Activated T-helper 17 cell treated with anti-CD3 and anti-CD28 coated beads, Interleukin-2, amount 50 U/mL, for 72 hours (primary cell): ENCODE results near the gene SYT2. TPM values are rescaled to one million over a fixed set of nuclear protein-coding genes. Genes with fewer than 3 reads are reported as not detected.
"Not testable (repeated sequence)": the region's sequence is repeated elsewhere in the genome, so short reads cannot be mapped to it uniquely, and the experiment has no call there.

Experiments used
- ATAC-seq: fragments of 150-1000 bp; cut with Tn5 transposase; replicated peaks from 2 replicates; pipeline ENCODE4 v1.10.0; 2021; ENCODE audit warnings: mild to moderate bottlenecking, moderate library complexity
- H3K27ac Mint-ChIP-seq: one replicate; pipeline ENCODE4 v1.8.0; 2022; ENCODE audit warnings: mixed read lengths
- H3K27me3 Mint-ChIP-seq: one replicate; pipeline ENCODE4 v1.8.0; 2022; ENCODE audit warnings: mixed read lengths
- H3K36me3 Mint-ChIP-seq: one replicate; pipeline ENCODE4 v1.8.0; 2022; ENCODE audit warnings: low read depth, mild to moderate bottlenecking, mixed read lengths
- H3K4me1 Mint-ChIP-seq: one replicate; pipeline ENCODE4 v1.8.0; 2022; ENCODE audit warnings: mixed read lengths
- H3K4me3 Mint-ChIP-seq: one replicate; pipeline ENCODE4 v1.8.0; 2022; ENCODE audit warnings: mild to moderate bottlenecking, mixed read lengths
- H3K9me3 Mint-ChIP-seq: one replicate; pipeline ENCODE4 v1.8.0; 2022; ENCODE audit warnings: mixed read lengths
- total RNA-seq, 2 donors: library from RNA; stranded (reverse); gene quantifications; one replicate each; pipeline ENCODE4 v1.2.3, GENCODE V29; 2022

Gene SYT2
- total RNA-seq, 2 donors from 2014 or later = 0.05 TPM; not detected in 1

DNA sequence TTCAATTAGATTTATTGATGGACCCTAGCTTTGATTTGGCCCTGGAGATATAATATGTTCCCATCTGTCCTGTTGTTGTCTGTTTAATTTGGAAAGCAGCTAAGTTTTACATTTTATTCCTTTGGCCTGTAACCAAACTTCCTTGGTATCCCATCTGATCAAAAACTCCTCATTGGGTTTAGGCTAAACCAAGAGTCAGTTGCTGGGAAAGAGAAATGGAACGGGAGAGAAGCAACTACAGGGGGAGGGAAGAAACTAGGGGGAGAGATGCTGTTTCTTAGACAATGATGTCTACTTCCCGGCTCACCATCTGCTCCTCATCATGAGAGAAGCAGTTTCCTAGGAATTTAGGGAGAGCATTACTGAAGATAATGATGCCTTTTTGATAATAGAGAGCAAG lies 141.8 kb downstream of the SYT2 start:
- Mint-ChIP-seq H3K27me3 (no peaks in the 10 kb centered on the region), H3K4me3 (no peak overlapping the region), H3K36me3 (peaks cover 56% of the 10 kb centered on the region), H3K27ac (no peak overlapping the region), H3K4me1 (no peaks in the 10 kb centered on the region), H3K9me3 (no peaks in the 10 kb centered on the region)
- ATAC-seq = no peak

DNA sequence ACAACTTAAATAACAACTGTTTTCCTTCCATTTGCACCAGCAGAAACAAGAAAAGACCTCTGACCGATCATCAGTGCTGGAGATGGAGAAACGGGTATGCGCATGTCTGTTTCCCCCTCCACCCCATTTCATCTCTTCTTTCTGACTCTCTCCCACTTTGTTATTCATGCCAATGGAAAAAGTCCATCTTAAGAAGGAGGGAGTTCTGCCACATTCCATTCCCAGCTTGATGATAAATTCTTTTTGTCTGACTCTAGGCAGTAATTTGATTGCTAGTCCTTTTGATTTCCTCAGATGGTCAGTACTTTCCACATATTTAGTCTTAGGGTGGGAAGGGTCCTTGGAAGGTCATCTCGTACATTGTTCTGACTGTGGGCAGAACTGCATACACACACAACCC lies 142.5 kb downstream of the SYT2 start:
- no peak overlapping the region for H3K27ac Mint-ChIP-seq
- peaks cover 50% of the 10 kb centered on the region for H3K36me3 Mint-ChIP-seq

DNA sequence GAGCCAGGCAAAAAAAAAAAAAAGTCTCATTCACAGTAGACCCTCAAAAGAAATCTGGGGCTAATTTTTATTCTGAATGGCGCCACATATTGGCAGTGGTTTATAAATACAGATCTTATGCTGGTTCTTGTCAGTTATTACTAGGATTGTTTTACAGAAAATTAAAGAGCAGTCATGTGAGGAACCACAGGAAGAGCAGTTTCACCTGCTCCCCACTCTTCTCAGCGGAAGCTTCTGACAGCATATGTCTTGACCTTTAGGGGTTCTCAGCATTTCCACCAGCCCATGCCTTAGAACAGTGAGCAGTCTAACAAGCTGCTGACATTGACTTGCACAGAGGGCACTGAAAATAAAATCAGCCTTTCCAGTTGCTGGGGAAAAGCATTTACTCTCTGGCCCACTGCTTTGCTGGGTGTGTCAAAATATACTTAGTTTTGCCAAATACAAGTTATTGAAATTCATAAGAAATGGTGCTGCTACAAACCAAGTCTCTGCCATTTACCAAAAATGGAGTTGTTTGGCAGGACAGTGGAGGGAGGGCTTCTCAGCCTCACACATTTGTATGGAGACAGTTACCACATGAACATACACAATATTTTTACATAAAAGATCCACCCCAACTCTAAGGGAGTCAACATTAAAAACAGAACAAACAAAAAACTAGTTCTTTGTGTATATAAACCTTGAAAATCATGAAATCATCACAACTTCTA lies 144.2 kb downstream of the SYT2 start:
- no peak for ATAC-seq

More for the DNA sequence above, 142.5 kb downstream of the SYT2 start:
- no peak for ATAC-seq
- Mint-ChIP-seq H3K4me3 (no peak overlapping the region), H3K4me1 (no peaks in the 10 kb centered on the region), H3K9me3 (no peaks in the 10 kb centered on the region), H3K27me3 (no peaks in the 10 kb centered on the region)

DNA sequence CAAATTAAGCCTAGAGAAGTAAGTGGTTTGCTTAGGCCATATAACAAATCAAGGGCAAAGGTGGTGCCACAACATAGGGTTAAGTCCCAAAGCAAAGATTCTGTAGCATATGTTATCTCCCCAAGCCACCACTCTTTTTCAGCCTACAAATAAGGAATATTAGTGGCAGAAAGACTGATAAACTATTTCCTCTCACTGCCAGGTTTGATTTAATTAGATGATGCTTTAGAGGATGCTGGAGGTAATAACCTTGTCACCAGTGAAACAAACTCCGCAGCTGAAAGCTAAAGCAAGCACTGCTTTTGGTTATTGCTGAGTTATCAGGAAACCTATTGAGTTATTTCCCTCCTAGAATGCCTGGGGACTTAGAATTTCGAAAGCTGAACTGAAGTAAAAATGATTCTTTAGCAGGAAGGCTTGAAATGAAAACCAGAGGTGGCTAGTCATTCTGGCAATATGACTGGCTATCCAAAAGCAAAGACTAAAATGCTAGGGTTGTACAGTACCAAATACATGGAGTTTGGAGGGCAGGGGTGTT lies 145.2 kb downstream of the SYT2 start:
- Mint-ChIP-seq H3K27me3 (no peaks in the 10 kb centered on the region), H3K4me3 (no peak overlapping the region), H3K4me1 (no peaks in the 10 kb centered on the region), H3K36me3 (peaks cover 47% of the 10 kb centered on the region), H3K9me3 (no peaks in the 10 kb centered on the region), H3K27ac (no peak overlapping the region)
- ATAC-seq = no peak

More for the DNA sequence above, 144.2 kb downstream of the SYT2 start:
- no peaks in the 10 kb centered on the region for H3K27me3 Mint-ChIP-seq
- peaks cover 47% of the 10 kb centered on the region for H3K36me3 Mint-ChIP-seq
- H3K9me3 Mint-ChIP-seq = no peaks in the 10 kb centered on the region
- H3K4me1 Mint-ChIP-seq = no peaks in the 10 kb centered on the region
- H3K27ac Mint-ChIP-seq = no peak overlapping the region
- no peak overlapping the region for H3K4me3 Mint-ChIP-seq

DNA sequence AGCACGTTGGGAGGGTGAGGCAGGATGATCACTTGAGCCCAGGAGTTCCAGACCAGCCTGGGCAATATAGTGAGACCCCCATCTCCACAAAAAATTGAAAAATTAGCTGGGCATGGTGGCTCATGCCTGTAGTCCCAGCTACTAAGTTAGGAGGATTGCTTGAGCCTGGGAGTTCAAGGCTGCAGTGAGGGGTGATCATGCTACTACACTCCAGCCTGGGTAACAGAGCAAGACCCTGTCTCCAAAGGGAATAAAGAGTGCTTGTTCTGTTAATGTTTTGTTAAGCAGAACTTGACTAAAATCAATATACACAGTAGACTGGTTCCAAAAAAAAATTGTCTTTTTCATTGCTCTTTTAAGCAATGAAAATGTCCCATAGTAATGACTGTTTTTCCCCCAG lies 146.4 kb downstream of the SYT2 start:
- Mint-ChIP-seq H3K27ac (no peak overlapping the region), H3K4me1 (no peaks in the 10 kb centered on the region), H3K4me3 (no peak overlapping the region), H3K27me3 (no peaks in the 10 kb centered on the region), H3K9me3 (no peaks in the 10 kb centered on the region), H3K36me3 (peaks cover 37% of the 10 kb centered on the region)
- no peak for ATAC-seq

DNA sequence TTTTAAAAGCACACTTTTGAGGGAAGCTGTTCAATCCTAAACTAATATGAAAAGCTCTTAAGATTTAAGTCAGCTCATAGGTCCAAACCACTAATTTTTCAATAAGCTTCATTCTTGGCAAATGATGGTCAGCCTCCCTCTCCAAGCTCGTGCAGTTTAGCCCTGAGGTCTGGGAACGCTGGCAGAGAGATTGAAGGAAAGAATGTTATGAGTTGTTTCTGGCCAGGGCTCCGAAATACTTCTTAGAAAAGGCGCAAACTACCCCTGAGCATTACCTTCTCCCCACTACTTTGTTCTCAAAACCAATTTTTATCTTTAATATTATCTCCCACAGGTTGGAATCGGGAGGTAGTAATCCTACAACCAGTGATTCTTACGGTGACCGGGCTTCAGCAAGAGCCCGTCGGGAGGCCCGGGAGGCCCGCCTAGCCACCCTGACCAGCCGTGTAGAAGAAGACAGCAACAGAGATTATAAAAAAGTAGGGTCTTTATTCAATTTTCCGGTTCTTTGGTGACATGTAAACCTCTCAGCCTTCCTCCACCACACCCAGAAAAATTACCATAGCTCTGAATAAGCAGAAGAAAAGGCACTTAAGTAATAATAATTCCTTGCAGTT lies 147.7 kb downstream of the SYT2 start:
- Mint-ChIP-seq H3K4me1 (no peaks in the 10 kb centered on the region), H3K27ac (no peak overlapping the region), H3K4me3 (no peak overlapping the region), H3K9me3 (no peaks in the 10 kb centered on the region), H3K36me3 (peaks cover 25% of the 10 kb centered on the region), H3K27me3 (no peaks in the 10 kb centered on the region)
- ATAC-seq = no peak

DNA sequence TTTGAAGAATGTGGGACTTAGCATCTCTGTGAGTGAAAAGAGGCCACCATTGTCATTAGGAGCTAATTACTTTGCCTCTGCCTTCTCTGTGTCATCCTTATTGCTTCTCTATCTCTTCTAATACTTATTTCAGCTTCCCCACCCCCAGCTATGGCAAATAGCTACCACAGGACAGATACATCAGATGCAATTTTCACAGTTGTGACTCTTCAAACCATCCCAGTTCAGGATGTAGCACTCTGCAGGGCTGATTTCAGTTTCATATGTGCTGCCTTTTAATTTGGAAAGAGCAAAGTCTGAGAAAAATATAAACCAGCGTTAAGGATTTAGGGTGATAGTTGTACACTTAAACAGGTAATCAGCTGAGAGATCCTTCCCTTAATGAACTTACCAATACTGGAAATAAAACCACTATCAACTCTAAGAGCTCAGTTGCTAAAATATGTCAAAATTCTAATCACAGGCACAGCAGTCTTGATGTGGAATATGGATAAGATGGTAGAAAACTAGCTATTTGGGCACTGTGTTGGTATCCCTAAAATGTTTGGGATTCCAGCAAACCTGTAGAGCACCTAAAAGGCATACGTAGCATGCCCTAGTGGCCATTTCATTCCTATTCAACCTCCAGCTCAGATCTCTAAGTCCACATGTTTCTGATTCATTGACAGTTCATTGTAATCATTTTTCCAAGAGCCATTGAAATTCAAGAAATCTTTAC lies 148.4 kb downstream of the SYT2 start:
- Mint-ChIP-seq H3K27me3 (no peaks in the 10 kb centered on the region), H3K4me3 (no peak overlapping the region), H3K4me1 (no peaks in the 10 kb centered on the region), H3K27ac (no peak overlapping the region), H3K36me3 (peaks cover 19% of the 10 kb centered on the region), H3K9me3 (no peaks in the 10 kb centered on the region)
- ATAC-seq = no peak

DNA sequence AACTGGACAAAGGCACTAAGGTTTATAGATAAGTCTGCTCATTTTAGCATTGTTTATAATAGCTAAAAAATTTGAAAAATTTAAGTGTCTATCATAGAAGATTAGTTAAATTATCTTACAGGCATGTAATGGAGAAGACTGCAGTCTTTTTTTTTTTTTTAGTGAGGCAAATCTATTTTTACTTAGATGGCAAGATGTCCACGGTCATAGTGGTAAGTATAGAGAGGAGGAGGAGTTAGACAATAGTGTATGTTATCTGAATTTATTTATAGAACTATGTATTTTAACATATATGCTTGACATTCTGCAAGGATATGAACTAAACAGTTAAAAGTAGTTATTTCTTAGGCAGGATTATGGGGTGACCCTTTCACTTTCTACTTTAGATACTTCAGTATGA lies 149.0 kb downstream of the SYT2 start:
- Mint-ChIP-seq H3K27ac (no peak overlapping the region), H3K4me3 (no peak overlapping the region), H3K4me1 (no peaks in the 10 kb centered on the region), H3K36me3 (peaks cover 18% of the 10 kb centered on the region), H3K9me3 (no peaks in the 10 kb centered on the region), H3K27me3 (no peaks in the 10 kb centered on the region)
- no peak for ATAC-seq

DNA sequence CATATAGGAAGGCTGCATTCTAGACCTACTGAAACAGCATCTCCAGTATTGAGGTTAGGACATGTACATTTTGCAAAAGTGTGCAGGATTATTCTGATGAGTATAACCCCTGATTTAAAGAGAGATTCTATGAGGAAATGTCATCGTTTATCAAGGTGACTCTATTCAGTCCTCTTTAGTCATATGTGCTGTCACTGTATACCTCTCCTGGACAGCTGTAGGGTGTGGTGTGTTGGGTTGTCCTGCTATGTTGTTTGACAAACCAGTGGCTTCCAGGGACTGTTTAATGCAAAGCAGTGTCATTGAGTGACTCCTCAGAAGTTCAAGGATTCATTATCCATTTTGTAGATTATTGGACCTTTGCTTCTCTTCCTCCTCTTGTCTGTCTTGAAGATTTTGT lies 152.6 kb downstream of the SYT2 start:
- not testable (repeated sequence) for H3K4me3 Mint-ChIP-seq, ATAC-seq, H3K36me3 Mint-ChIP-seq, H3K4me1 Mint-ChIP-seq, H3K27ac Mint-ChIP-seq, H3K9me3 Mint-ChIP-seq, H3K27me3 Mint-ChIP-seq

DNA sequence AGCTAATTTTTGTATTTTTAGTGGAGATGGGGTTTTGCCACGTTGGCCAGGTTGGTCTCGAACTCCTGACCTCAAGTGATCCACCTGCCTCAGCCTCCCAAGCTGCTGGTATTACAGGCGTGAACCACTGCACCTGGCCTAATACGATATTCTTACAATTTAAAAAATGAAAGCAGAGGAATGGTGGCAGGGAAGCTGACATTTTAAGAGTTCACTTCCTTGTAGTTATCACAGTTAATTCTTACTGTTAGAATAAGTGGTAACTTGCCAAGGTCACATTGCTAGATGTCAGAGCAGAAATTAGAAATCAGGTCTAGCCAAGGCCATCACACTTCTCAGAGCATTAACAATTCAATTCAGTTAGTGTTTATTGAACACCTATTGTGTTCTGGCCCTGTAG lies 154.2 kb downstream of the SYT2 start:
- H3K4me3 Mint-ChIP-seq, H3K36me3 Mint-ChIP-seq, ATAC-seq, H3K9me3 Mint-ChIP-seq, H3K27ac Mint-ChIP-seq, H3K27me3 Mint-ChIP-seq, H3K4me1 Mint-ChIP-seq: not testable (repeated sequence)

DNA sequence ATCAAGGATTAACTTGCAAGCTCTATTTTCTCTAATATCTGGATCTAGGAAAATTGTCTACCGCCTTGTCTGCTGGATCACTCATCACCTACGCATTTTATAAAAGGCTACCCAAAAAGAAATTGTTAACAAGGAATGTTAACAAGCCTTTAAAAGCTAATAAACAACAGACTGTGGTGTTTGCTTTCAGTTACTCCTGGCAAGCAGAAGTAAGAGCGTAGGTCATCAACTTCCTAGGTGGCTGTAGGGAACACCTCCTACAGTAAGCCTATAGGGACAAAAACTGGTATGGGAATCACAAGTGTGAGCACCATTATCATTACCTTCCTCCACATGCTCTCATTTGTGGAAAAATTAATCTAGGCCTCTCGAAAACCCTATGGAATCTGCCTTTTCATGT lies 155.6 kb downstream of the SYT2 start:
- not testable (repeated sequence) for ATAC-seq, H3K9me3 Mint-ChIP-seq

DNA sequence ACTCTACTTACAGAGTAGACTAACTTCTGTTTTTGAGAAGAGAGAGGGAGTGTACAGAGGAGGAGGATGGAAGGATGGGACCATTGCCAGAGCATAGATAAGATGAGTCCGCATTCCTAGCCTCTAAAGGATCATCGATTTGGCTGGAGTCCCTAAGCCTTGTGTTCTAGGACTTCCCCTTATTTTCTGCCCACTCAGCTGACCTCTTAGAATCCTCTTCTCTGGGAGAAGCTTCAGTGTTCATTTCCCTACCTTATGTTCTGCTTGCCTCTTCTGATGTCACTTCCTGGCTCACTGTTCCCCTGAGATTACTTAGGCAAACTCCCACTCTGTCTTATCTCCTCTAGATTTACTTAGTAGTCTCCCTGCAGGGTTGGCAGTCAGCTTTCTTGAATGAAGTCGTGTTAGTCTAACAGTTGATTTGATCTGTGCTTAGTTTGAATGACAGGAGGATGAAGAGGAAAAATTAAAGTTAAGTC lies 156.7 kb downstream of the SYT2 start:
- ATAC-seq = no peak
- Mint-ChIP-seq H3K27me3 (no peaks in the 10 kb centered on the region), H3K9me3 (no peaks in the 10 kb centered on the region), H3K36me3 (no peaks in the 10 kb centered on the region), H3K4me3 (no peak overlapping the region), H3K27ac (no peak overlapping the region), H3K4me1 (no peaks in the 10 kb centered on the region)

More for the DNA sequence above, 155.6 kb downstream of the SYT2 start:
- H3K4me1 Mint-ChIP-seq, H3K4me3 Mint-ChIP-seq, H3K27me3 Mint-ChIP-seq, H3K27ac Mint-ChIP-seq, H3K36me3 Mint-ChIP-seq: not testable (repeated sequence)

DNA sequence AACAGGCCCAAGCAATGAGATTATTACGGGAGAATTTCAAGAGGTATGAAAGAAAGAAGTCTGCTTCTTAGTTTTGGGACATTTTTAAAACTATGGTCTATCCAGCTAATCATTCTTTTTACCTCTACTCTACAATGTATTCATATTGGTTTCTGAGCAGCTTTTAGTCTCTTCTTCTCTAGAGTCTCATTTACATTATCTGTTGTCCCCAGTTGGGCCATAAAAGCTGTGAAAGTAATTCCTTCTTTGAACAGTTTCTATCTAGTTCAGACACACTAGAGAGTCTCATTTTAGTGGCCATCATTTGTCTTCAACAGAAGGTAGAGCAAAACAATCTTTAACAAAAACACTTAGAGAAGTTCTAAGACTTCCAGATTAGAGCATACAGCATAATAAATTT lies 157.2 kb downstream of the SYT2 start:
- ATAC-seq, H3K9me3 Mint-ChIP-seq, H3K4me1 Mint-ChIP-seq, H3K36me3 Mint-ChIP-seq, H3K4me3 Mint-ChIP-seq, H3K27ac Mint-ChIP-seq, H3K27me3 Mint-ChIP-seq: not testable (repeated sequence)

DNA sequence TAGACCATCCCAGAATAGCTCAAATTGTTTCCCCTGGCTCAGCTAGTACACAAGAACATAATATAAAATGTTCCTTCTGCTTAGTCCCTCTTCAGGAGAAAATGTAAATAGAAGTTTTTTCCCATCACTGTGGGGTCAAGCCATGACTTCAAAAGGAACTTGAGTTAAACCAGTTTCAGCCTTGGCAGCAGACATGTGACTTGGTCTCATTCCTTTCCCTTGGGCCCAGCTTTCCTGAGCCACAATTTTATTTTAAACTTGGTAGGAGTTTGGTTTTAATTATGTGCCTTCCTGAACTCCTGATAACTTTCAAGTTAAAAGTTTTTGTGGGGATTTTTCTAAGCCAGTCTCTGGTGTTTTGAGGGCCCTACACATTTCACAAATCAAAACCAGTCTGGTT lies 157.6 kb downstream of the SYT2 start:
- not testable (repeated sequence) for H3K9me3 Mint-ChIP-seq, ATAC-seq, H3K4me1 Mint-ChIP-seq, H3K36me3 Mint-ChIP-seq, H3K27ac Mint-ChIP-seq, H3K27me3 Mint-ChIP-seq, H3K4me3 Mint-ChIP-seq

DNA sequence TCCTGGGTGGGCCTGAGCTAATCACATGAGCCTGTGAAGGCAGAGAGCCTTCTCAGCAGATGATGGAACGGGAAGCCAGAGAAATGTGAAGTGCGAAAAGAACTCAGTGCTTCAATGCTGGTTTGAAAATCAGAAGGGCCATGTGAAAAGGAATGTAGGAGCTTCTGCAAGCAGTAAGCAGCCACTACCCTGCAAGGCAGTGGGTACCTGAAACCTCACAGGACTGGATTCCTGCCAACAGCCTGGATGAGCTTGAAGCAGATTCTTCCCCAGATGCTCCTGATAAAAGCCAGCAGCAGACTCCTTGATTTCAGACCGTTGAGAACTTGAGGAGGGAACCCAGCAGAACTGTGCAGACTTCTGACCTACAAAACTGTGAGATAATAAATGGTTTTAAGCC lies 158.6 kb downstream of the SYT2 start:
- peaks cover 1% of the 10 kb centered on the region for H3K4me1 Mint-ChIP-seq

More for the DNA sequence above, 158.6 kb downstream of the SYT2 start:
- H3K27ac Mint-ChIP-seq = no peak overlapping the region
- no peak overlapping the region for H3K4me3 Mint-ChIP-seq
- no peaks in the 10 kb centered on the region for H3K9me3 Mint-ChIP-seq
- no peak for ATAC-seq
- no peaks in the 10 kb centered on the region for H3K36me3 Mint-ChIP-seq
- no peaks in the 10 kb centered on the region for H3K27me3 Mint-ChIP-seq
